HFF-Myc (cell line): ENCODE results near the gene SCT.

ENCODE experiments used
- DNase-seq: peaks from one replicate; pipeline ENCODE4 v3.0.0-alpha.2; 2011; ENCODE audit warnings: low read depth; ENCODE audit errors: extremely low read depth
- H3K4me3 ChIP-seq: replicated peaks from 2 replicates; pipeline ENCODE4 v1.5.1; 2011; ENCODE audit warnings: low read depth, mild to moderate bottlenecking, control low read depth, low read length
- CTCF ChIP-seq: IDR thresholded peaks from 2 replicates; pipeline ENCODE4 v1.5.1; 2012; ENCODE audit warnings: mild to moderate bottlenecking, low read depth, low read length, control low read depth; ENCODE audit errors: missing control alignments

SCT gene

GRCh38 chr11:626475-627307 is at the start of gene SCT:
Gene SCT, minus strand, starts transcription at chr11:627181. Its CDS starts 38 bp downstream, at chr11:627143.
- TF ChIP-seq CTCF = no peak
- no peak for DNase-seq
- H3K4me3 ChIP-seq = no peak within 1 kb of the TSS

GRCh38 chr11:674406-674805 is 47.4 kb upstream of the SCT start:
- no peak for TF ChIP-seq CTCF
- DNase-seq = no peak
- H3K4me3 ChIP-seq = no peak overlapping the region

GRCh38 chr11:673866-674265 is 46.9 kb upstream of the SCT start:
- DNase-seq = no peak
- H3K4me3 ChIP-seq = no peak overlapping the region
- no peak for TF ChIP-seq CTCF

GRCh38 chr11:665704-666281 is 38.8 kb upstream of the SCT start:
- no peak for TF ChIP-seq CTCF
- no peak overlapping the region for H3K4me3 ChIP-seq
- DNase-seq = no peak

- no peak for DNase-seq
- no peak for TF ChIP-seq CTCF
- H3K4me3 ChIP-seq = no peak overlapping the region
Measured at GRCh38 chr11:665062-665703, 38.2 kb upstream of the SCT start.

GRCh38 chr11:662689-663274 is 35.8 kb upstream of the SCT start:
- DNase-seq = peak; percentile 20
- H3K4me3 ChIP-seq = no peak overlapping the region
- peak; percentile 75 for TF ChIP-seq CTCF
